ENCODE data around the gene NRXN3.

GRCh38 chr14:79178719-79179118 lies 1008.5 kb downstream of the NRXN3 start:
- TF ChIP-seq CTCF (IDR thresholded peaks at IDR 0.05 in 2 of 3, conservative IDR thresholded peaks at IDR 0.05 in 1 of 3; ENCODE audit: borderline replicate concordance in 1 of 3, insufficient read depth in 1 of 3, low read depth in 2 of 3, low read length in 2 of 3) (no peak), POLR2A (IDR thresholded peaks at IDR 0.05; ENCODE audit: borderline replicate concordance, extremely low read depth, insufficient read depth, insufficient read length) (no peak), SRF (IDR thresholded peaks at IDR 0.05; ENCODE audit: low read depth) (no peak), EZH2 (IDR thresholded peaks at IDR 0.05) (no peak)

All from HCT116 (cell line).